ENCODE results near the gene ADAMTS5.

GRCh38 chr21:26983576-26983975, 16.7 kb upstream of the ADAMTS5 start:
- TF ChIP-seq CTCF (IDR thresholded peaks at IDR 0.05; ENCODE audit: insufficient read depth, low read depth, low read length) (no peak), EZH2 (IDR thresholded peaks at IDR 0.05; ENCODE audit: insufficient read depth, low read length) (no peak)

Measured in astrocyte (in vitro differentiated cells and primary cell).